Karpas-422 (cell line): ENCODE results near the gene ATP8A2. TPM values are rescaled to one million over a fixed set of nuclear protein-coding genes. Genes with fewer than 3 reads are reported as not detected.
A peak's percentile ranks its signal among the peaks of the same experiment; 100 is the strongest.

Experiments
- DNase-seq: peaks from one replicate; pipeline ENCODE4 v3.0.0-alpha.2; 2015
- H2AFZ ChIP-seq: fragments of 200-600 bp; sonication (generic); 2 replicates; pipeline ENCODE4 v1.6.1; 2014; ENCODE audit warnings: antibody characterized with exemption, low read length, mixed read lengths
- H3K27ac ChIP-seq: fragments of 200-600 bp; sonication (generic); 2 replicates; pipeline ENCODE4 v1.5.1; 2014; ENCODE audit warnings: mild to moderate bottlenecking, low read length, moderate library complexity
- H3K27me3 ChIP-seq: fragments of 200-600 bp; sonication (generic); 2 replicates; pipeline ENCODE4 v1.6.1; 2014; ENCODE audit warnings: low read length, mixed read lengths
- H3K36me3 ChIP-seq: fragments of 200-600 bp; sonication (generic); 2 replicates; pipeline ENCODE4 v1.6.1; 2014; ENCODE audit warnings: low read length, mixed read lengths; ENCODE audit not compliant: insufficient read depth
- H3K4me1 ChIP-seq: fragments of 200-600 bp; sonication (generic); 2 replicates; pipeline ENCODE4 v1.6.1; 2014; ENCODE audit warnings: mild to moderate bottlenecking, low read length, mixed read lengths
- H3K4me2 ChIP-seq: fragments of 200-600 bp; sonication (generic); 2 replicates; pipeline ENCODE4 v1.6.1; 2014; ENCODE audit warnings: low read length, low read depth, mild to moderate bottlenecking; ENCODE audit not compliant: poor library complexity, severe bottlenecking
- H3K4me3 ChIP-seq: fragments of 200-600 bp; sonication (generic); 2 replicates; pipeline ENCODE4 v1.5.1; 2014; ENCODE audit warnings: mild to moderate bottlenecking, antibody characterized with exemption, low read length, mixed read lengths
- H3K79me2 ChIP-seq: fragments of 200-600 bp; sonication (generic); 2 replicates; pipeline ENCODE4 v1.6.1; 2014; ENCODE audit warnings: mild to moderate bottlenecking, low read length, mixed read lengths
- H3K9ac ChIP-seq: fragments of 200-600 bp; sonication (generic); 2 replicates; pipeline ENCODE4 v1.6.0; 2014; ENCODE audit warnings: low read length
- H3K9me2 ChIP-seq: fragments of 200-600 bp; sonication (generic), shearing (Covaris generic); replicated peaks from 2 replicates; pipeline ENCODE4 v1.6.0; 2014; ENCODE audit warnings: mild to moderate bottlenecking, low read length, moderate library complexity; ENCODE audit not compliant: insufficient read depth
- H3K9me3 ChIP-seq: fragments of 300-700, 200-600 bp; sonication (generic); 2 replicates; pipeline ENCODE4 v1.6.1; 2014; ENCODE audit warnings: low read length, mixed read lengths
- H4K20me1 ChIP-seq: fragments of 200-600 bp; sonication (generic); 2 replicates; pipeline ENCODE4 v1.6.1; 2014; ENCODE audit warnings: mild to moderate bottlenecking, antibody characterized with exemption, low read length, low read depth; ENCODE audit not compliant: insufficient read depth
- total RNA-seq: library from RNA; depleted of rRNA; stranded (reverse); fragments of >200 nt; shearing (Covaris generic); gene quantifications from 2 replicates; pipeline ENCODE4 v1.2.3, GENCODE V29; 2014; ENCODE audit warnings: low replicate concordance

The ATP8A2 gene
- total RNA-seq, 1 experiment from 2014 or later = not detected

- Histone ChIP-seq H4K20me1 (no peaks in the 10 kb centered on the region), H3K27me3 (no peaks in the 10 kb centered on the region), H2AFZ (no peak overlapping the region), H3K4me3 (no peak overlapping the region), H3K36me3 (no peaks in the 10 kb centered on the region), H3K27ac (no peak overlapping the region), H3K4me2 (no peak overlapping the region), H3K9me3 (no peaks in the 10 kb centered on the region), H3K79me2 (no peaks in the 10 kb centered on the region), H3K9me2 (no peaks in the 10 kb centered on the region), H3K9ac (no peak overlapping the region), H3K4me1 (no peaks in the 10 kb centered on the region)
- peak; percentile 15 for DNase-seq
These were observed 102.1 kb downstream of the ATP8A2 start for GRCh38 chr13:25473864-25474263.

- DNase-seq = peak; percentile 37
- Histone ChIP-seq H3K27me3 (no peaks in the 10 kb centered on the region), H3K4me3 (no peak overlapping the region), H3K79me2 (no peaks in the 10 kb centered on the region), H3K27ac (no peak overlapping the region), H4K20me1 (no peaks in the 10 kb centered on the region), H3K9me2 (no peaks in the 10 kb centered on the region), H3K4me1 (no peaks in the 10 kb centered on the region), H3K36me3 (no peaks in the 10 kb centered on the region), H2AFZ (no peak overlapping the region), H3K9me3 (no peaks in the 10 kb centered on the region), H3K4me2 (no peak overlapping the region), H3K9ac (no peak overlapping the region)
These were observed 106.4 kb downstream of the ATP8A2 start for GRCh38 chr13:25478186-25478585.

GRCh38 chr13:25489238-25489637 lies 117.5 kb downstream of the ATP8A2 start:
- no peaks in the 10 kb centered on the region for H4K20me1 ChIP-seq
- no peaks in the 10 kb centered on the region for H3K79me2 ChIP-seq
- H3K27ac ChIP-seq = no peak overlapping the region
- H3K36me3 ChIP-seq = no peaks in the 10 kb centered on the region
- no peak overlapping the region for H3K4me2 ChIP-seq
- H3K9ac ChIP-seq = no peak overlapping the region
- no peaks in the 10 kb centered on the region for H3K27me3 ChIP-seq
- DNase-seq = no peak
- no peaks in the 10 kb centered on the region for H3K9me2 ChIP-seq
- no peaks in the 10 kb centered on the region for H3K9me3 ChIP-seq
- H2AFZ ChIP-seq = no peak overlapping the region
- H3K4me1 ChIP-seq = no peaks in the 10 kb centered on the region
- H3K4me3 ChIP-seq = no peak overlapping the region

GRCh38 chr13:25490236-25490635 lies 118.5 kb downstream of the ATP8A2 start:
- no peaks in the 10 kb centered on the region for H3K4me1 ChIP-seq
- H3K27me3 ChIP-seq = no peaks in the 10 kb centered on the region
- no peaks in the 10 kb centered on the region for H3K79me2 ChIP-seq
- no peak overlapping the region for H2AFZ ChIP-seq
- no peak overlapping the region for H3K4me3 ChIP-seq
- no peaks in the 10 kb centered on the region for H3K9me2 ChIP-seq
- H3K36me3 ChIP-seq = no peaks in the 10 kb centered on the region
- no peak for DNase-seq
- no peak overlapping the region for H3K27ac ChIP-seq
- no peaks in the 10 kb centered on the region for H3K9me3 ChIP-seq
- 0 out of 2 replicates have a peak, but pooled peaks cover 3% of the 10 kb centered on the region for H4K20me1 ChIP-seq
- no peak overlapping the region for H3K4me2 ChIP-seq
- H3K9ac ChIP-seq = no peak overlapping the region

- H3K9ac ChIP-seq = no peak overlapping the region
- no peak overlapping the region for H3K4me3 ChIP-seq
- no peaks in the 10 kb centered on the region for H3K9me3 ChIP-seq
- no peaks in the 10 kb centered on the region for H3K36me3 ChIP-seq
- 0 out of 2 replicates have a peak, but pooled peaks cover 3% of the 10 kb centered on the region for H4K20me1 ChIP-seq
- no peaks in the 10 kb centered on the region for H3K9me2 ChIP-seq
- no peaks in the 10 kb centered on the region for H3K79me2 ChIP-seq
- DNase-seq = peak; percentile 36
- H3K27me3 ChIP-seq = no peaks in the 10 kb centered on the region
- no peaks in the 10 kb centered on the region for H3K4me1 ChIP-seq
- H3K27ac ChIP-seq = no peak overlapping the region
- H3K4me2 ChIP-seq = no peak overlapping the region
- no peak overlapping the region for H2AFZ ChIP-seq
These were observed 122.3 kb downstream of the ATP8A2 start for GRCh38 chr13:25493931-25494640.

GRCh38 chr13:25494698-25495411 lies 123.1 kb downstream of the ATP8A2 start:
- Histone ChIP-seq H3K36me3 (no peaks in the 10 kb centered on the region), H3K27ac (no peak overlapping the region), H3K27me3 (no peaks in the 10 kb centered on the region), H3K79me2 (no peaks in the 10 kb centered on the region), H3K9me2 (no peaks in the 10 kb centered on the region), H3K9ac (no peak overlapping the region), H3K4me2 (no peak overlapping the region), H2AFZ (no peak overlapping the region), H3K9me3 (no peaks in the 10 kb centered on the region), H3K4me3 (no peak overlapping the region), H4K20me1 (0 out of 2 replicates have a peak, but pooled peaks cover 3% of the 10 kb centered on the region), H3K4me1 (no peaks in the 10 kb centered on the region)
- DNase-seq = peak; percentile 37

- Histone ChIP-seq H3K4me2 (no peak overlapping the region), H3K36me3 (no peaks in the 10 kb centered on the region)
These were observed 129.5 kb downstream of the ATP8A2 start for GRCh38 chr13:25501231-25501630.

GRCh38 chr13:25502031-25502430 lies 130.3 kb downstream of the ATP8A2 start:
- H3K27me3 ChIP-seq = no peaks in the 10 kb centered on the region
- H3K9me2 ChIP-seq = no peaks in the 10 kb centered on the region
- H3K4me2 ChIP-seq = no peak overlapping the region
- no peaks in the 10 kb centered on the region for H4K20me1 ChIP-seq
- no peak overlapping the region for H3K9ac ChIP-seq
- H3K79me2 ChIP-seq = no peaks in the 10 kb centered on the region
- no peak for DNase-seq
- H3K4me3 ChIP-seq = no peak overlapping the region
- no peak overlapping the region for H2AFZ ChIP-seq
- H3K36me3 ChIP-seq = no peaks in the 10 kb centered on the region
- H3K4me1 ChIP-seq = no peaks in the 10 kb centered on the region
- no peaks in the 10 kb centered on the region for H3K9me3 ChIP-seq
- H3K27ac ChIP-seq = no peak overlapping the region

More at GRCh38 chr13:25501231-25501630, 129.5 kb downstream of the ATP8A2 start:
- H3K4me3 ChIP-seq = no peak overlapping the region
- no peaks in the 10 kb centered on the region for H3K9me3 ChIP-seq
- no peaks in the 10 kb centered on the region for H3K79me2 ChIP-seq
- no peaks in the 10 kb centered on the region for H3K27me3 ChIP-seq
- no peak overlapping the region for H2AFZ ChIP-seq
- no peak for DNase-seq
- no peaks in the 10 kb centered on the region for H3K9me2 ChIP-seq
- no peak overlapping the region for H3K9ac ChIP-seq
- H3K27ac ChIP-seq = no peak overlapping the region
- H4K20me1 ChIP-seq = no peaks in the 10 kb centered on the region
- no peaks in the 10 kb centered on the region for H3K4me1 ChIP-seq
